NT2/D1 (cell line): ENCODE results near the gene TLL1.

Experiments used
- SUZ12 ChIP-seq: IDR thresholded peaks from 2 replicates; pipeline ENCODE4 v1.6.1; 2011; ENCODE audit not compliant: insufficient read length, insufficient read depth; ENCODE audit errors: extremely low read depth
- YY1 ChIP-seq: IDR thresholded peaks from 2 replicates; pipeline ENCODE4 v1.6.1; 2011; ENCODE audit not compliant: insufficient read length, insufficient read depth
- ZNF274 ChIP-seq: IDR thresholded peaks from 2 replicates; pipeline ENCODE4 v1.6.1; 2011; ENCODE audit warnings: mild to moderate bottlenecking, low read depth, low read length

DNA sequence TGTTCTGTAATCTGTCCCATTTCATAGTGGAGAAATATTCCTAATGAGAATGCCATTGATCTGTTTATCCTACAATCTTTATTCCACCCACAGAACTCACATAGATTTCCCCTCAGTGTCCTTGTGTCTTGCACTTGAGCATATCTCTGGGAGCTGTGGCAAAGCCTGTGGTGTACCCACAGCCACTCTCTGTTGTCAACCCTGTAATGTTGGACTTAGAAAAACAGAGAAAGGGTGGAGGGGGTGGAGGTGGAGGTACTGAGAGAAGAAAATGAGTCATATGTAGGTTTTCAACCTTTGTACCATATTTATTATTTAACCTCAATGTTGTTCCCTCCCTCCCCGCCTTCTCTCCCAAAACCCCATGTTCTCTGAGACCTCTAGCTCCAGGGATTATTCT, 46.9 kb upstream of the TLL1 start:
- TF ChIP-seq SUZ12 (no peak), YY1 (no peak), ZNF274 (no peak)
